ENCODE results near the gene SNX25. TPM values are rescaled to one million over a fixed set of nuclear protein-coding genes. Genes with fewer than 3 reads are reported as not detected.

The SNX25 gene
- total RNA-seq, 1 donor from 2014 or later = 17.3 TPM

GRCh38 chr4:185259719-185260118, 50.3 kb downstream of the SNX25 start:
- DNase-seq (ENCODE audit: extremely low read depth, low read depth, low spot score) = no peak

GRCh38 chr4:185261946-185262345, 52.5 kb downstream of the SNX25 start:
- no peak for DNase-seq (ENCODE audit: extremely low read depth, low read depth, low spot score)

GRCh38 chr4:185263419-185263818, 54.0 kb downstream of the SNX25 start:
- DNase-seq (ENCODE audit: extremely low read depth, low read depth, low spot score) = no peak

- no peak for DNase-seq (ENCODE audit: extremely low read depth, low read depth, low spot score)
These were observed 56.5 kb downstream of the SNX25 start for GRCh38 chr4:185265942-185266341.

GRCh38 chr4:185269286-185269685, 59.9 kb downstream of the SNX25 start:
- no peak for DNase-seq (ENCODE audit: extremely low read depth, low read depth, low spot score)

GRCh38 chr4:185270037-185270436, 60.6 kb downstream of the SNX25 start:
- DNase-seq (ENCODE audit: extremely low read depth, low read depth, low spot score) = no peak

GRCh38 chr4:185270885-185271284, 61.5 kb downstream of the SNX25 start:
- no peak for DNase-seq (ENCODE audit: extremely low read depth, low read depth, low spot score)

- DNase-seq (ENCODE audit: extremely low read depth, low read depth, low spot score) = no peak
These were observed 62.8 kb downstream of the SNX25 start for GRCh38 chr4:185272245-185272644.

- no peak for DNase-seq (ENCODE audit: extremely low read depth, low read depth, low spot score)
These were observed 66.1 kb downstream of the SNX25 start for GRCh38 chr4:185275501-185275900.

- no peak for DNase-seq (ENCODE audit: extremely low read depth, low read depth, low spot score)
These were observed 66.6 kb downstream of the SNX25 start for GRCh38 chr4:185276036-185276435.

- DNase-seq (ENCODE audit: extremely low read depth, low read depth, low spot score) = no peak
These were observed 69.3 kb downstream of the SNX25 start for GRCh38 chr4:185278716-185279115.

- no peak for DNase-seq (ENCODE audit: extremely low read depth, low read depth, low spot score)
These were observed 71.2 kb downstream of the SNX25 start for GRCh38 chr4:185280608-185281007.

GRCh38 chr4:185282968-185283367, 73.6 kb downstream of the SNX25 start:
- DNase-seq (ENCODE audit: extremely low read depth, low read depth, low spot score) = no peak

- no peak for DNase-seq (ENCODE audit: extremely low read depth, low read depth, low spot score)
These were observed 74.3 kb downstream of the SNX25 start for GRCh38 chr4:185283723-185284122.

- DNase-seq (ENCODE audit: extremely low read depth, low read depth, low spot score) = no peak
These were observed 76.4 kb downstream of the SNX25 start for GRCh38 chr4:185285632-185286393.

GRCh38 chr4:185286571-185286970, 77.2 kb downstream of the SNX25 start:
- DNase-seq (ENCODE audit: extremely low read depth, low read depth, low spot score) = no peak

- no peak for DNase-seq (ENCODE audit: extremely low read depth, low read depth, low spot score)
These were observed 77.6 kb downstream of the SNX25 start for GRCh38 chr4:185287031-185287430.

- DNase-seq (ENCODE audit: extremely low read depth, low read depth, low spot score) = no peak
These were observed 80.7 kb downstream of the SNX25 start for GRCh38 chr4:185290018-185290607.

GRCh38 chr4:185290656-185291055, 81.3 kb downstream of the SNX25 start:
- no peak for DNase-seq (ENCODE audit: extremely low read depth, low read depth, low spot score)

- DNase-seq (ENCODE audit: extremely low read depth, low read depth, low spot score) = no peak
These were observed 83.8 kb downstream of the SNX25 start for GRCh38 chr4:185293202-185293601.

GRCh38 chr4:185296665-185297460, 87.5 kb downstream of the SNX25 start:
- DNase-seq (ENCODE audit: extremely low read depth, low read depth, low spot score) = no peak
